IPS-18a (cell line): ENCODE data around the gene HOXD9.
A peak's percentile ranks its signal among the peaks of the same experiment; 100 is the strongest.

Source experiments
- H3K27ac ChIP-seq: one replicate; pipeline ENCODE4 v1.5.1; 2013; ENCODE audit warnings: low read length
- H3K27me3 ChIP-seq: one replicate; pipeline ENCODE4 v1.6.1; 2013; ENCODE audit warnings: mild to moderate bottlenecking, low read length; ENCODE audit not compliant: control insufficient read depth, insufficient read depth
- H3K36me3 ChIP-seq: one replicate; pipeline ENCODE4 v1.6.1; 2013; ENCODE audit warnings: low read depth, low read length; ENCODE audit not compliant: control insufficient read depth
- H3K4me1 ChIP-seq: one replicate; pipeline ENCODE4 v1.6.1; 2013; ENCODE audit warnings: low read depth, low read length; ENCODE audit not compliant: control insufficient read depth
- H3K4me3 ChIP-seq: one replicate; pipeline ENCODE4 v1.5.1; 2013; ENCODE audit warnings: low read length
- H3K9ac ChIP-seq: one replicate; pipeline ENCODE4 v1.6.1; 2013; ENCODE audit warnings: mild to moderate bottlenecking, low read length, moderate library complexity
- H3K9me3 ChIP-seq: one replicate; pipeline ENCODE4 v1.6.1; 2013; ENCODE audit warnings: low read depth, low read length; ENCODE audit not compliant: control insufficient read depth

The HOXD9 gene

GRCh38 chr2:176081376-176081836 is 41.1 kb upstream of the HOXD9 start:
- H3K27me3 ChIP-seq, result peaks cover 99% of the 10 kb centered on the region
- no peak overlapping the region for H3K9ac ChIP-seq
- no peak overlapping the region for H3K4me3 ChIP-seq
- H3K9me3 ChIP-seq, result no peaks in the 10 kb centered on the region
- peaks cover 10% of the 10 kb centered on the region for H3K4me1 ChIP-seq
- H3K27ac ChIP-seq, result no peak overlapping the region
- no peaks in the 10 kb centered on the region for H3K36me3 ChIP-seq

DNA sequence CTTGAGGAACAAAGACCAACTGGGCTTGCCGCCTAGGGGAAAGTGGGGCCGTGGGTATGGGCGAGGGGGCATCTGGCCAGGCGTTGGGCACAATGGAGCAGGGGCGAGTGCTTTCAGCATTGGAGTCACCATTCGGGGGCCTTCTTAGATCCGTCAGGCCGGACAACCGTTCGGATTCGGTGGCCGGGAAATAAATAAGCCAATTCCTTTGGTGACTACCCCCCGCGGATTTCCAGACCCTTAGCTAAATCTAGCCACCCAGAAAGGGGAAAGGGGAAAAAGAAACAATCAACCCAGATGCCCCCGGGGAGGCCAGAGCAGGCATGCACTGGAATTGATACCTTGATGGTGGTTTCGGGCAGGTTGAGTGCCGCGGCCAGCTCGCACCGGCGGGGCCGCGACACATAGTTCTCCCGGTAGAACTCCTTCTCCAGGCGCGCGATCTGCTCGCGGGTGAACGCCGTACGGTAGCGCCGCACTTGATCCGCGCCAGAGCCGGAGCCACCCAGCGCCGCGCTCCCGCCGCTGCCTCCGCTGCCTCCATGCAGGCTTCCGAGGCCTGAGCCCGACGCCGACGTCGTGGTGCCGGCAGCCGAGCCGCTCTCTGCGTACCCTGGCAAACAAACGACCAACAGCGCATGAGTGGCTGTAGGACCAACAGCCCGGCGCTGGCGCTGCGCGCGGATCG is 40.5 kb upstream of the HOXD9 start:
- Histone ChIP-seq H3K27me3 (peaks cover 99% of the 10 kb centered on the region), H3K4me3 (no peak overlapping the region), H3K27ac (no peak overlapping the region), H3K9me3 (no peaks in the 10 kb centered on the region), H3K9ac (no peak overlapping the region), H3K36me3 (no peaks in the 10 kb centered on the region), H3K4me1 (peaks cover 10% of the 10 kb centered on the region)

DNA sequence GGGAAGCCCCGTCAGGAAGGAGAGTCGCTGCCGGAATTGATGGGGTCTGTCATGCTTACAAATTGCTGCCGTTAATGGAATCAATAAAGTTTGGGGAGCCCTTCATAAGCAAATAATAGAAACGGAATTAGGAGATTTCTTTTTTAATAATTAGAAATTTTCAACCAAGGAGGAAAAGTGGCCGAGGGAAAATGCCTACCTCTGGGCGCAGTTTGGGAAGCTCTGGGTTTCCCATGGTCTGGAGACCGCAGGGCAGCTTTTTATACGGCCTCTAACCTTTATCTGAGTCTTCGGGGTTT is 40.0 kb upstream of the HOXD9 start:
- H3K9me3 ChIP-seq, result no peaks in the 10 kb centered on the region
- no peaks in the 10 kb centered on the region for H3K36me3 ChIP-seq
- no peak overlapping the region for H3K4me3 ChIP-seq
- H3K27ac ChIP-seq, result no peak overlapping the region
- H3K9ac ChIP-seq, result no peak overlapping the region
- peaks cover 99% of the 10 kb centered on the region for H3K27me3 ChIP-seq
- H3K4me1 ChIP-seq, result peaks cover 10% of the 10 kb centered on the region

- Histone ChIP-seq H3K9ac (no peak overlapping the region), H3K27ac (no peak overlapping the region), H3K27me3 (peaks cover 99% of the 10 kb centered on the region)
These were observed 39.4 kb upstream of the HOXD9 start for GRCh38 chr2:176082824-176083751.

GRCh38 chr2:176083796-176084261 is 38.7 kb upstream of the HOXD9 start, which contains the start of gene EVX2:
EVX2 (minus strand) TSS chr2:176083962; CDS start chr2:176083776, 186 bp downstream.
- Histone ChIP-seq H3K9me3 (no peaks in the 10 kb centered on the region), H3K9ac (no peak within 1 kb of the TSS), H3K27me3 (peaks cover 99% of the 10 kb centered on the region), H3K36me3 (no peaks in the 10 kb centered on the region), H3K4me1 (peaks cover 6% of the 10 kb centered on the region), H3K27ac (no peak within 1 kb of the TSS), H3K4me3 (no peak within 1 kb of the TSS)

More at GRCh38 chr2:176082824-176083751, 39.4 kb upstream of the HOXD9 start:
- H3K4me1 ChIP-seq, result peaks cover 10% of the 10 kb centered on the region
- H3K36me3 ChIP-seq, result no peaks in the 10 kb centered on the region
- H3K9me3 ChIP-seq, result no peaks in the 10 kb centered on the region
- no peak overlapping the region for H3K4me3 ChIP-seq

- no peak overlapping the region for H3K4me3 ChIP-seq
- H3K27ac ChIP-seq, result no peak overlapping the region
- H3K4me1 ChIP-seq, result no peaks in the 10 kb centered on the region
- H3K27me3 ChIP-seq, result peaks cover 99% of the 10 kb centered on the region
- H3K9ac ChIP-seq, result no peak overlapping the region
- H3K36me3 ChIP-seq, result no peaks in the 10 kb centered on the region
- no peaks in the 10 kb centered on the region for H3K9me3 ChIP-seq
These were observed 37.9 kb upstream of the HOXD9 start for GRCh38 chr2:176084611-176085119.

DNA sequence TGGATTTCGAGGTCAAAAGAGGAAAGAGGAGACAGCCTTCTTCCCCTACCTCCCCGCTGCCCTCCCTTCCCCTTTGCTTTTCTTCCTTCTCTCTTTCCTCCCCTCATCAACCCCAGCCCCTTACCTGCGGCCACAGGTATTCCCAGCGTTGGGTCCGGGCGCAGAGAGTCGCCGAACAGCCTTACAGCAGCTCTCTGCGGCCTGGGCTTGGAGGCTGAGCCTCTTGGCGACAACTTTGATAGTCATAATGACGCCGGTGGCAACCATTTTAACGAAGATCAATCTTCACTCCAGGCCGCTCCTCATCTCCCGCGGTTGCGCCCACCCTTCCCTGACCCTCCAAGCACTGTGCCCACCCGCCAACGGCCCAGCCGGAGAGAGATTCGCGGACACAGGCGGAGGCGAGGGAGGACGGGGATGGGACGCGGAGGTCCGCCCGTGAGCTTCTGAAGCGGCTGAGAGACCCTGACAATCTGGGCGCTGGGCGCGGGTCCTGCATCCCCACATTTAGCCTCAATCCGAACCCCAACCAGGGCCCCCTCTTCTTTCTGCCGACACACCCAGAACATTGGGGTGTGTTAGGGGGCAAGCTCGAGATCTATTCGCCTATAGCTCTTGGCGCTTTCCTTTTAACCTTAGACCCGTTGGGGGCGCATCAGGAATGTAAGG is 37.3 kb upstream of the HOXD9 start:
- no peaks in the 10 kb centered on the region for H3K9me3 ChIP-seq
- no peaks in the 10 kb centered on the region for H3K4me1 ChIP-seq
- no peak overlapping the region for H3K4me3 ChIP-seq
- no peaks in the 10 kb centered on the region for H3K36me3 ChIP-seq
- H3K27ac ChIP-seq, result no peak overlapping the region
- H3K9ac ChIP-seq, result no peak overlapping the region
- H3K27me3 ChIP-seq, result peaks cover 100% of the 10 kb centered on the region

DNA sequence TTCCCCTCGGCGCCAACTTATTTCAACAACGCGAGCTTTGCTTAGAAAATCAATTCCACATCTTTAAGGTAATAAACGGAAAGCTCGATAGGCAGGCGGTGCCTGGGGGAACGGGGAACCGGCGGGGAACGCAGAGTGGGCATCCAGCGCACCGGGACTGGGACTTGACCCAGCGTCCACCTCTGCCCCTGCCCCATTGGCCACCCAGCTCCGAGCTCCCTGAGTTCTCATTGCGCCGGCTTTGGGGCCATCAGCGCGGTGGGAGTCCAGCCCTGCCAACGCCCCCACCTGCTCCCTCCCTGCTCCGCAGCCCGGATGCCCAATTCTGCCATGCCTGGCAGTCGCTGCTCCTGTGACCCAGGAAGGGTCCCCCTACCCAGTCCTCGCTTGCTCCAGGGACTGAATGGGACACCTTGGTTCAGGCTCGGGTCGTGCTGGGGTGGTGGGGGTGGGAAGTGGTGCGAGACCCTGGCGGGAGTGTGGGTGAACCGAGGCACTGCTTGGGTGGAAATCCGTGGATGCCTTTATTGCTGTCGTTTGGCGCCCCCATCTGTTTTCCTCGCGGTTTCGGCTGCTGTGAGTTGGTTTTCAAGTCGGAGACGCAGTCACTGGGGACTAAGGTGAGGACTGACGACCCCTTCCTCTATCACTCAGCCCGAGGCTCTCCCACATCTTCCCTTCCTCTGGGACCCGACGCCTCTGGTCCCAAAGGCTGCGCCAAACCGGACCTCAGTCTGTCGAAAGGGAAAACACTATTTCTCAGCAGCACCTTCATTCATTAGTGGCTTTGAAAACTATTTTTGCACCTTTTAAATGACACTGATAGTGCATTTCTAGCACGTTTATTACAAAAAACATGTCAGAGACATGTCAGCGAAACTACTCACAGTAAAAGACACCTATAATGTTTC is 36.4 kb upstream of the HOXD9 start:
- no peak overlapping the region for H3K4me3 ChIP-seq
- peaks cover 100% of the 10 kb centered on the region for H3K27me3 ChIP-seq
- H3K27ac ChIP-seq, result no peak overlapping the region
- no peak overlapping the region for H3K9ac ChIP-seq
- no peaks in the 10 kb centered on the region for H3K9me3 ChIP-seq
- H3K36me3 ChIP-seq, result no peaks in the 10 kb centered on the region
- H3K4me1 ChIP-seq, result no peaks in the 10 kb centered on the region

DNA sequence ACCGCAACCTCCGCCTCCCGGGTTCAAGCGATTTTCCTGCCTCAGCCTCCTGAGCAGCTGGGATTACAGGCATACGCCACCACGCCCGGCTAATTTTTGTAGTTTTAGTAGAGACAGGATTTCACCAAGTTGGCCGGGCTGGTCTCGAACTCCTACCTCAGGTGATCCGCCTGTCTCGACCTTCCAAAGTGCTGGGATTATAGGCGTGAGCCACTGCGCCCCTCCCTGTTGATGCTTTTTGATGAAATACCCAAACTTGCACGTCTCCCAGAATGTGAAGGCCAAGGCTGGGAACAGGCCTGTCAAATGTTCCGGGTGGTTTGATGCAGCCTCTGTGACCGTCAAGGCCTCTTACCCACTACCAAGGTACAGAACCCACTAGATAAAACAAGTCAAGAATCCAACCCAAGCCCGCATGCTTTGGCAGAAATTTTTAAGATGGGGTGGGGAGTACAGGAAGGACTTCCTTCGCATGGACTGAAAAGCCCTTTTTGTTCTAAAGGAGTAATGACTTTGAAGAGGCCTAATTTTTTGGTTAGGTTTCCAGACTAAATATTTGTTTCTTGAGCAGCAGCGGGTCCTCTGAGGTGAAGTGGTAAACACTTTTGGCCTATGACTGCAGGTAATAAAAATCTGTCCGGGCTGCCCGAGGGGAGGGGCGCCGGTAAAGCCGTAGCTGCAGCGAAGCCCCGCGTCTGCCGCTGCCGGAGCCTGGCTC is 35.0 kb upstream of the HOXD9 start:
- H3K9ac ChIP-seq, result no peak overlapping the region
- H3K4me3 ChIP-seq, result peak overlapping the region; percentile 38
- no peak overlapping the region for H3K27ac ChIP-seq
- H3K36me3 ChIP-seq, result no peaks in the 10 kb centered on the region
- H3K9me3 ChIP-seq, result no peaks in the 10 kb centered on the region
- H3K4me1 ChIP-seq, result no peaks in the 10 kb centered on the region
- H3K27me3 ChIP-seq, result peaks cover 100% of the 10 kb centered on the region
